ENCODE measurements around the gene CDH5. TPM values are rescaled to one million over a fixed set of nuclear protein-coding genes. Genes with fewer than 3 reads are reported as not detected.
A peak's percentile ranks its signal among the peaks of the same experiment; 100 is the strongest.

CDH5 gene
- total RNA-seq, 1 experiment from 2014 or later, result not detected

- TF ChIP-seq, protein P1, sequence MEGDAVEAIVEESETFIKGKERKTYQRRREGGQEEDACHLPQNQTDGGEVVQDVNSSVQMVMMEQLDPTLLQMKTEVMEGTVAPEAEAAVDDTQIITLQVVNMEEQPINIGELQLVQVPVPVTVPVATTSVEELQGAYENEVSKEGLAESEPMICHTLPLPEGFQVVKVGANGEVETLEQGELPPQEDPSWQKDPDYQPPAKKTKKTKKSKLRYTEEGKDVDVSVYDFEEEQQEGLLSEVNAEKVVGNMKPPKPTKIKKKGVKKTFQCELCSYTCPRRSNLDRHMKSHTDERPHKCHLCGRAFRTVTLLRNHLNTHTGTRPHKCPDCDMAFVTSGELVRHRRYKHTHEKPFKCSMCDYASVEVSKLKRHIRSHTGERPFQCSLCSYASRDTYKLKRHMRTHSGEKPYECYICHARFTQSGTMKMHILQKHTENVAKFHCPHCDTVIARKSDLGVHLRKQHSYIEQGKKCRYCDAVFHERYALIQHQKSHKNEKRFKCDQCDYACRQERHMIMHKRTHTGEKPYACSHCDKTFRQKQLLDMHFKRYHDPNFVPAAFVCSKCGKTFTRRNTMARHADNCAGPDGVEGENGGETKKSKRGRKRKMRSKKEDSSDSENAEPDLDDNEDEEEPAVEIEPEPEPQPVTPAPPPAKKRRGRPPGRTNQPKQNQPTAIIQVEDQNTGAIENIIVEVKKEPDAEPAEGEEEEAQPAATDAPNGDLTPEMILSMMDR (IDR thresholded peaks at IDR 0.05; ENCODE audit: unreplicated experiment), result no peak
- DNase-seq (ENCODE audit: unreplicated experiment), result no peak
- H3K4me3 Mint-ChIP-seq (ENCODE audit: unreplicated experiment), result no peak overlapping the region
- peaks cover 7% of the 10 kb centered on the region for H3K9me3 Mint-ChIP-seq (ENCODE audit: unreplicated experiment)
- H3K36me3 Mint-ChIP-seq (ENCODE audit: insufficient read depth, unreplicated experiment), result no peaks in the 10 kb centered on the region
- no peak overlapping the region for H3K27ac Mint-ChIP-seq (ENCODE audit: low read depth, unreplicated experiment)
- POLR2A ChIA-PET, result interaction anchor here (0.6 kb wide), 1 partner anchor 396 kb away, joined by 3 read pairs; no protein-coding TSS in a partner anchor
- H3K27me3 Mint-ChIP-seq (ENCODE audit: insufficient read depth, unreplicated experiment), result peaks cover 55% of the 10 kb centered on the region
- no TSS peak for BruUV-seq (replicated peaks)
- CTCF ChIA-PET, result interaction anchor here (0.6 to 5.3 kb wide), 6 partner anchors 11 to 197 kb away, joined by 3 to 91 read pairs (median 8); partner anchors contain the start of genes CDH5 and CKLF
- peaks cover 17% of the 10 kb centered on the region for H3K4me1 Mint-ChIP-seq (ENCODE audit: insufficient read depth, unreplicated experiment)
- intact Hi-C loops (cut with micrococcal nuclease), result loop anchor here (5.0 kb wide), 1 partner anchor 52 kb away; no protein-coding TSS in a partner anchor
Observed at GRCh38 chr16:66355526-66355925, 11.0 kb upstream of the CDH5 start.

GRCh38 chr16:66357523-66357928 lies 9.0 kb upstream of the CDH5 start:
- CTCF ChIA-PET, result interaction anchor here (0.6 to 5.3 kb wide), 43 partner anchors 8 to 1912 kb away, joined by 3 to 91 read pairs (median 4); partner anchors contain the start of gene CDH5
- BruUV-seq (replicated peaks), result no TSS peak
- intact Hi-C loops (cut with micrococcal nuclease), result loop anchor here (1.0 to 5.0 kb wide), 2 partner anchors 50 to 126 kb away; no protein-coding TSS in a partner anchor
- Mint-ChIP-seq H3K9me3 (ENCODE audit: unreplicated experiment) (peaks cover 3% of the 10 kb centered on the region), H3K27ac (ENCODE audit: low read depth, unreplicated experiment) (no peak overlapping the region), H3K36me3 (ENCODE audit: insufficient read depth, unreplicated experiment) (no peaks in the 10 kb centered on the region), H3K27me3 (ENCODE audit: insufficient read depth, unreplicated experiment) (peaks cover 59% of the 10 kb centered on the region), H3K4me1 (ENCODE audit: insufficient read depth, unreplicated experiment) (peaks cover 17% of the 10 kb centered on the region), H3K4me3 (ENCODE audit: unreplicated experiment) (no peak overlapping the region)
- peak; percentile 77 for DNase-seq (ENCODE audit: unreplicated experiment)
- TF ChIP-seq, protein P1 (IDR thresholded peaks at IDR 0.05; ENCODE audit: unreplicated experiment), result peak; percentile 56
- POLR2A ChIA-PET, result interaction anchor here (0.7 to 1.2 kb wide), 2 partner anchors 322 to 511 kb away, joined by 3 read pairs; no protein-coding TSS in a partner anchor

DNA sequence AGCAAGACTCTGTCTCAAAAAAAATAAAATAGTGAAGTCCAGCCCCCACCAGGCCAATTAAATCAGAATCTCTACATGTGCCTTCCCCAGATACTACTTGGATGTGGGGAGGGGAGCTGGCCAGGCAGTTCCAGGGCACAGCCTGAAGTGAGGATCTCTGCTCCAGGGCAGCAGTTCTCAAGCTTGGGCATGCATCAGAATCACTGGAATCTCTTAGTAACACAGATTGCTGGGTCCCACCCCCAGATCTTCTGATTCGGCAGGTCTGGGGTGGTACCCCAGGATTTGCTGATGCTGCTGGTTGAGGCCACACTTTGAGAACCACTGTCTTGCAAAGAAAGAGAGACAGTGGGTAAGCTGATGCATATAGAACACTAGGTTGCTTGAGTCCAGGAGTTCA lies 8.3 kb upstream of the CDH5 start:
- H3K27ac Mint-ChIP-seq (ENCODE audit: low read depth, unreplicated experiment), result no peak overlapping the region
- H3K27me3 Mint-ChIP-seq (ENCODE audit: insufficient read depth, unreplicated experiment), result peaks cover 59% of the 10 kb centered on the region
- DNase-seq (ENCODE audit: unreplicated experiment), result no peak

GRCh38 chr16:66359012-66359411 lies 7.5 kb upstream of the CDH5 start:
- POLR2A ChIA-PET, result interaction anchor here (0.6 to 1.0 kb wide), 3 partner anchors 23 to 749 kb away, joined by 3 read pairs; no protein-coding TSS in a partner anchor
- CTCF ChIA-PET, result interaction anchor here (0.5 to 4.1 kb wide), 14 partner anchors 9 to 654 kb away, joined by 3 to 91 read pairs (median 4); partner anchors contain the start of gene CDH5
- TF ChIP-seq, protein P1 (IDR thresholded peaks at IDR 0.05; ENCODE audit: unreplicated experiment), result no peak
- Mint-ChIP-seq H3K4me1 (ENCODE audit: insufficient read depth, unreplicated experiment) (peaks cover 17% of the 10 kb centered on the region), H3K27me3 (ENCODE audit: insufficient read depth, unreplicated experiment) (peaks cover 58% of the 10 kb centered on the region), H3K27ac (ENCODE audit: low read depth, unreplicated experiment) (no peak overlapping the region), H3K4me3 (ENCODE audit: unreplicated experiment) (no peak overlapping the region), H3K9me3 (ENCODE audit: unreplicated experiment) (no peaks in the 10 kb centered on the region), H3K36me3 (ENCODE audit: insufficient read depth, unreplicated experiment) (no peaks in the 10 kb centered on the region)
- intact Hi-C loops (cut with micrococcal nuclease), result loop anchor here (5.0 kb wide), 1 partner anchor 48 kb away; no protein-coding TSS in a partner anchor
- BruUV-seq (replicated peaks), result no TSS peak
- DNase-seq (ENCODE audit: unreplicated experiment), result peak; percentile 69

More for the DNA sequence above, 8.3 kb upstream of the CDH5 start:
- no TSS peak for BruUV-seq (replicated peaks)
- Mint-ChIP-seq H3K9me3 (ENCODE audit: unreplicated experiment) (no peaks in the 10 kb centered on the region), H3K4me1 (ENCODE audit: insufficient read depth, unreplicated experiment) (peaks cover 17% of the 10 kb centered on the region), H3K4me3 (ENCODE audit: unreplicated experiment) (no peak overlapping the region), H3K36me3 (ENCODE audit: insufficient read depth, unreplicated experiment) (no peaks in the 10 kb centered on the region)
- CTCF ChIA-PET, result interaction anchor here (0.6 to 5.3 kb wide), 36 partner anchors 9 to 1226 kb away, joined by 3 to 91 read pairs (median 4); partner anchors contain the start of gene CDH5
- POLR2A ChIA-PET, result interaction anchor here (0.9 kb wide), 1 partner anchor 48 kb away, joined by 3 read pairs; no protein-coding TSS in a partner anchor
- TF ChIP-seq, protein P1 (IDR thresholded peaks at IDR 0.05; ENCODE audit: unreplicated experiment), result no peak
- intact Hi-C loops (cut with micrococcal nuclease), result loop anchor here (5.0 kb wide), 1 partner anchor 49 kb away; no protein-coding TSS in a partner anchor
